Adrenal gland (tissue), 12 donors: ENCODE data around the gene LINC01488. TPM values are rescaled to one million over a fixed set of nuclear protein-coding genes. Genes with fewer than 3 reads are reported as not detected.

Experiments used
- DNase-seq, 7 donors: peaks; one replicate each; pipeline ENCODE4 v3.0.0-alpha.2; 2019 to 2020
- H3K27ac ChIP-seq, 5 donors: fragments of 200-600 bp; sonication (generic) in 4 of 5; 1 replicate in 3 of 5; 2 replicates in 2 of 5; pipeline versions ENCODE4 v1.5.1 to v1.8.0; 2016 to 2020; ENCODE audit warnings: mild to moderate bottlenecking in 1 of 5
- H3K27me3 ChIP-seq: fragments of 200-600 bp; 2 replicates; pipeline ENCODE4 v1.8.0; 2021
- H3K36me3 ChIP-seq, 2 donors: fragments of 200-600 bp; replicated peaks in 1 of 2; 1 replicate in 1 of 2; 2 replicates in 1 of 2; pipeline versions ENCODE4 v1.5.1 to v1.8.0; 2018 to 2022
- H3K4me1 ChIP-seq, 2 donors: fragments of 200-600 bp; replicated peaks in 1 of 2; 1 replicate in 1 of 2; 2 replicates in 1 of 2; pipeline versions ENCODE4 v1.5.1 to v1.8.0; 2018 to 2021
- H3K4me3 ChIP-seq, 4 donors: fragments of 200-600 bp; sonication (generic) in 3 of 4; one replicate each; pipeline ENCODE4 v1.5.1; 2016 to 2018
- H3K9me3 ChIP-seq, 3 donors: fragments of 200-600 bp; sonication (generic) in 1 of 3; replicated peaks in 1 of 3; 1 replicate in 2 of 3; 2 replicates in 1 of 3; pipeline versions ENCODE4 v1.5.1 to v1.8.0; 2016 to 2021
- CTCF ChIP-seq, 6 experiments: fragments of 450-650 bp in 4 of 6; fragments of 200-600 bp in 2 of 6; sonication (generic) in 1 of 6; IDR thresholded peaks; 1 replicate in 5 of 6; 2 replicates in 1 of 6; pipeline versions ENCODE4 v1.5.1 to v1.8.0; 2016 to 2021; ENCODE audit warnings: antibody characterized with exemption in 6 of 6, mild to moderate bottlenecking in 2 of 6, moderate library complexity in 1 of 6
- POLR2A ChIP-seq, 2 donors: fragments of 450-650 bp; IDR thresholded peaks; one replicate each; pipeline ENCODE4 v1.6.1; 2017; ENCODE audit warnings: antibody characterized with exemption in 2 of 2, mild to moderate bottlenecking in 2 of 2, moderate library complexity in 1 of 2
- WGBS, 4 donors: extraction: QIAGEN DNeasy Blood & Tissue Kit in 2 of 4; methylation state at CpG; one replicate each; pipeline versions ENCODE4 v1.1.5 to v1.1.7; 2013 to 2017; 5-methylcytosine and 5-hydroxymethylcytosine counted together
- intact Hi-C, 2 donors: fragments of 100-400 bp; cut with DNase I; formaldehyde crosslinking; loops; one replicate each; pipeline versions ENCODE4 v1.14.1 to v1.15.0; 2022 to 2023
- polyA plus RNA-seq, 3 donors: library from polyadenylated mRNA; stranded (reverse); fragments of 200-250 nt in 2 of 3; fragments of 350-450 nt in 1 of 3; fragmentation: Illumina TruSeq in 1 of 3; extraction: RNeasy Lipid Tissue Mini Kit (QIAGEN cat#74804) in 1 of 3; gene quantifications; one replicate each; pipeline ENCODE4 v1.2.3, GENCODE V29; 2013 to 2014
- total RNA-seq, 9 donors: library from RNA; depleted of rRNA in 4 of 9; stranded (reverse); fragments of >200 nt in 4 of 9; fragments of 120-200 nt in 1 of 9; fragmentation: NEBNext Ultra II Directional in 1 of 9; extraction: Animal tissue kit (Norgen Biotek cat#: 25700) in 1 of 9; gene quantifications; one replicate each; pipeline versions ENCODE4 v1.1.0 to v1.2.4, GENCODE V29; 2013 to 2023
- donor health status: healthy with polysubstance abuse.
- donor health status: Bipolar disorder and iron deficiency.
- donor health status: DM: yes; HTN: yes; CAD: no.
- donor health status: DM: no; HTN: no; CAD: no.
- donor health status: DM: no; HTN: no; CAD: no.
- donor health status: DM: yes; HTN: yes; CAD: no.

The LINC01488 gene
- total and polyA plus RNA-seq, 12 donors: not detected

GRCh38 chr11:69494851-69495250, 13.4 kb downstream of the LINC01488 start:
- WGBS, 4 donors: 85 to 94% (median 90%) methylated on average over 2 to 7 of the region's 7 CpGs
- Histone ChIP-seq H3K27ac (no peak overlapping the region), H3K9me3 (no peaks in the 10 kb centered on the region), H3K4me1 (no peaks in the 10 kb centered on the region), H3K27me3 (no peaks in the 10 kb centered on the region), H3K4me3 (no peak overlapping the region), H3K36me3 (no peaks in the 10 kb centered on the region)
- no peak for TF ChIP-seq CTCF (IDR thresholded peaks at IDR 0.05)
- no peak for TF ChIP-seq POLR2A (IDR thresholded peaks at IDR 0.05)
- intact Hi-C loops: no loop called here
- no peak for DNase-seq

GRCh38 chr11:69495441-69496201, 14.2 kb downstream of the LINC01488 start:
- no peaks in the 10 kb centered on the region for H3K27me3 ChIP-seq
- WGBS, 4 donors: 82 to 91% (median 84%) methylated on average over 11 to 12 of the region's 12 CpGs
- no peaks in the 10 kb centered on the region for H3K36me3 ChIP-seq
- TF ChIP-seq POLR2A (IDR thresholded peaks at IDR 0.05) (no peak), CTCF (IDR thresholded peaks at IDR 0.05) (no peak)
- H3K4me3 ChIP-seq: no peak overlapping the region
- H3K9me3 ChIP-seq: no peaks in the 10 kb centered on the region
- no peak overlapping the region for H3K27ac ChIP-seq
- H3K4me1 ChIP-seq: no peaks in the 10 kb centered on the region
- intact Hi-C loops: no loop called here
- no peak for DNase-seq

- TF ChIP-seq POLR2A (IDR thresholded peaks at IDR 0.05) (no peak), CTCF (IDR thresholded peaks at IDR 0.05) (no peak)
- intact Hi-C loops: no loop called here
- peak overlapping the region in 1 of 5 donors; percentile 80 for H3K27ac ChIP-seq
- no peaks in the 10 kb centered on the region for H3K36me3 ChIP-seq
- H3K9me3 ChIP-seq: no peaks in the 10 kb centered on the region
- H3K27me3 ChIP-seq: no peaks in the 10 kb centered on the region
- H3K4me3 ChIP-seq: no peak overlapping the region
- 83 to 89% (median 89%) methylated on average over 9 to 10 of the region's 10 CpGs for WGBS, 4 donors
- no peaks in the 10 kb centered on the region for H3K4me1 ChIP-seq
- DNase-seq: no peak
Observed at GRCh38 chr11:69496202-69496557, 14.7 kb downstream of the LINC01488 start.

GRCh38 chr11:69496631-69497220, 15.3 kb downstream of the LINC01488 start:
- intact Hi-C loops: no loop called here
- Histone ChIP-seq H3K9me3 (no peaks in the 10 kb centered on the region), H3K27me3 (no peaks in the 10 kb centered on the region), H3K4me3 (no peak overlapping the region), H3K36me3 (no peaks in the 10 kb centered on the region), H3K4me1 (no peaks in the 10 kb centered on the region), H3K27ac (peak overlapping the region in 2 of 5 donors; percentile 17 to 80)
- 10 to 73% (median 52%) methylated on average over 2 to 12 of the region's 12 CpGs for WGBS, 4 donors
- TF ChIP-seq POLR2A (IDR thresholded peaks at IDR 0.05) (no peak), CTCF (IDR thresholded peaks at IDR 0.05) (no peak)
- DNase-seq: no peak
